GM12878 (cell line): ENCODE data around the gene SLC39A7. TPM values are rescaled to one million over a fixed set of nuclear protein-coding genes. Genes with fewer than 3 reads are reported as not detected.

Experiments
- EGR1 ChIP-seq, 2 experiments: IDR thresholded peaks; 1 replicate in 1 of 2; 2 replicates in 1 of 2; pipeline ENCODE4 v1.6.1; 2011 to 2012; ENCODE audit warnings: low read depth in 2 of 2, low read length in 2 of 2, borderline replicate concordance in 1 of 2, mild to moderate bottlenecking in 1 of 2, moderate library complexity in 1 of 2
- KDM1A ChIP-seq: fragments of 200-600 bp; sonication (generic); IDR thresholded peaks from 2 replicates; pipeline ENCODE4 v1.6.1; 2016; ENCODE audit warnings: borderline replicate concordance
- RUNX3 ChIP-seq: IDR thresholded peaks from 2 replicates; pipeline ENCODE4 v1.6.1; 2012; ENCODE audit warnings: low read length, inconsistent platforms
- SMAD5 ChIP-seq: IDR thresholded peaks from 2 replicates; pipeline ENCODE4 v1.6.1; 2016; ENCODE audit warnings: antibody characterized with exemption, low read depth
- ZSCAN29 ChIP-seq: fragments of 450-650 bp; IDR thresholded peaks from 2 replicates; pipeline ENCODE4 v1.6.1; 2017; ENCODE audit warnings: mild to moderate bottlenecking, moderate library complexity
- polyA plus RNA-seq, 11 experiments: library from polyadenylated mRNA; depleted of rRNA in 4 of 11; unstranded in 6 of 11; stranded (reverse) in 5 of 11; fragments of >200 nt; fragmentation: Nextera tagmentation in 4 of 11; fragmentation: Illumina TruSeq in 1 of 11; extraction: Ambion mirVana in 4 of 11; extraction: Trizol in 1 of 11; gene quantifications; 1 replicate in 1 of 11; 2 replicates in 10 of 11; pipeline versions ENCODE4 v1.2.1 to v1.2.3, GENCODE V29; 2011 to 2016; ENCODE audit warnings: inconsistent platforms in 2 of 11, missing spikeins in 2 of 11, low read depth in 1 of 11
- total RNA-seq, 4 experiments: library from RNA; depleted of rRNA in 3 of 4; stranded (reverse); fragments of >200 nt in 3 of 4; fragmentation: Illumina TruSeq in 1 of 4; extraction: Trizol in 1 of 4; gene quantifications; 2 replicates each; pipeline versions ENCODE4 v1.2.1 to v1.2.3, GENCODE V29; 2013 to 2021
- TF ChIP-seq, protein P1 (sequence below): IDR thresholded peaks from 2 replicates; pipeline ENCODE4 v1.6.1; 2011; ENCODE audit warnings: borderline replicate concordance, low read depth, mild to moderate bottlenecking, moderate library complexity, low read length; ENCODE audit not compliant: insufficient read depth, poor library complexity, severe bottlenecking
- TF ChIP-seq, protein P2 (sequence below): fragments of 450-650 bp; IDR thresholded peaks from 2 replicates; pipeline ENCODE4 v1.6.1; 2018; ENCODE audit warnings: mild to moderate bottlenecking, low read depth, moderate library complexity; ENCODE audit not compliant: partially characterized antibody
- TF ChIP-seq, protein P3 (sequence below): fragments of 450-650 bp; IDR thresholded peaks from 2 replicates; pipeline ENCODE4 v1.6.1; 2016; ENCODE audit warnings: mild to moderate bottlenecking, moderate library complexity, borderline replicate concordance

The SLC39A7 gene
- total and polyA plus RNA-seq, 10 of the 15 experiments (the other 5 are each of a cell fraction or from before 2014, with no cell fraction given) = 7.3 to 63.1 (median 40.6) TPM

DNA sequence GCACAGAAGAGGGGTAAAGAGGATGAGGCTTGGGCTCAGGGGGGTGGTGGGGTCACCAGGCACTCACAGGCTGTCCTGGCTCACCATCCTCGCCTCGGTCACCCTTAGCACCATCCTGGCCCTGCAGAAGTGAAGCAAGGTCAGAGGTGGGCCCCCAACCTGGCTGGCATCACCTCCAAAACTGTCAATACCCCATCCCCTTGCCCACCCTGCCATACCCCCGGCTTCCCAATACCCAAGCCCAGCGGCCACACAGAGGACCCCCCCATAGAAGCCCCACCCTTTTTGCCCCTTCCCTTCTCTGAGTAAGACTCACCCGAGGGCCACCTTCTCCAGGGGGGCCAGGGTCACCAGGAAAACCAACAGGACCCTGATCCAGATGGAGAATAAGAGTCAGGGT is 32.0 kb upstream of the SLC39A7 start (continued):
- TF ChIP-seq, protein P1, sequence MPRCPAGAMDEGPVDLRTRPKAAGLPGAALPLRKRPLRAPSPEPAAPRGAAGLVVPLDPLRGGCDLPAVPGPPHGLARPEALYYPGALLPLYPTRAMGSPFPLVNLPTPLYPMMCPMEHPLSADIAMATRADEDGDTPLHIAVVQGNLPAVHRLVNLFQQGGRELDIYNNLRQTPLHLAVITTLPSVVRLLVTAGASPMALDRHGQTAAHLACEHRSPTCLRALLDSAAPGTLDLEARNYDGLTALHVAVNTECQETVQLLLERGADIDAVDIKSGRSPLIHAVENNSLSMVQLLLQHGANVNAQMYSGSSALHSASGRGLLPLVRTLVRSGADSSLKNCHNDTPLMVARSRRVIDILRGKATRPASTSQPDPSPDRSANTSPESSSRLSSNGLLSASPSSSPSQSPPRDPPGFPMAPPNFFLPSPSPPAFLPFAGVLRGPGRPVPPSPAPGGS = no peak
- TF ChIP-seq KDM1A (no peak), SMAD5 (no peak), ZSCAN29 (no peak), RUNX3 (no peak), EGR1 (IDR thresholded peaks at IDR 0.05; ENCODE audit: borderline replicate concordance in 1 of 2, low read depth in 2 of 2, low read length in 2 of 2) (no peak)
- TF ChIP-seq, protein P2, sequence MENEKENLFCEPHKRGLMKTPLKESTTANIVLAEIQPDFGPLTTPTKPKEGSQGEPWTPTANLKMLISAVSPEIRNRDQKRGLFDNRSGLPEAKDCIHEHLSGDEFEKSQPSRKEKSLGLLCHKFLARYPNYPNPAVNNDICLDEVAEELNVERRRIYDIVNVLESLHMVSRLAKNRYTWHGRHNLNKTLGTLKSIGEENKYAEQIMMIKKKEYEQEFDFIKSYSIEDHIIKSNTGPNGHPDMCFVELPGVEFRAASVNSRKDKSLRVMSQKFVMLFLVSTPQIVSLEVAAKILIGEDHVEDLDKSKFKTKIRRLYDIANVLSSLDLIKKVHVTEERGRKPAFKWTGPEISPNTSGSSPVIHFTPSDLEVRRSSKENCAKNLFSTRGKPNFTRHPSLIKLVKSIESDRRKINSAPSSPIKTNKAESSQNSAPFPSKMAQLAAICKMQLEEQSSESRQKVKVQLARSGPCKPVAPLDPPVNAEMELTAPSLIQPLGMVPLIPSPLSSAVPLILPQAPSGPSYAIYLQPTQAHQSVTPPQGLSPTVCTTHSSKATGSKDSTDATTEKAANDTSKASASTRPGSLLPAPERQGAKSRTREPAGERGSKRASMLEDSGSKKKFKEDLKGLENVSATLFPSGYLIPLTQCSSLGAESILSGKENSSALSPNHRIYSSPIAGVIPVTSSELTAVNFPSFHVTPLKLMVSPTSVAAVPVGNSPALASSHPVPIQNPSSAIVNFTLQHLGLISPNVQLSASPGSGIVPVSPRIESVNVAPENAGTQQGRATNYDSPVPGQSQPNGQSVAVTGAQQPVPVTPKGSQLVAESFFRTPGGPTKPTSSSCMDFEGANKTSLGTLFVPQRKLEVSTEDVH = no peak
- TF ChIP-seq, protein P3, sequence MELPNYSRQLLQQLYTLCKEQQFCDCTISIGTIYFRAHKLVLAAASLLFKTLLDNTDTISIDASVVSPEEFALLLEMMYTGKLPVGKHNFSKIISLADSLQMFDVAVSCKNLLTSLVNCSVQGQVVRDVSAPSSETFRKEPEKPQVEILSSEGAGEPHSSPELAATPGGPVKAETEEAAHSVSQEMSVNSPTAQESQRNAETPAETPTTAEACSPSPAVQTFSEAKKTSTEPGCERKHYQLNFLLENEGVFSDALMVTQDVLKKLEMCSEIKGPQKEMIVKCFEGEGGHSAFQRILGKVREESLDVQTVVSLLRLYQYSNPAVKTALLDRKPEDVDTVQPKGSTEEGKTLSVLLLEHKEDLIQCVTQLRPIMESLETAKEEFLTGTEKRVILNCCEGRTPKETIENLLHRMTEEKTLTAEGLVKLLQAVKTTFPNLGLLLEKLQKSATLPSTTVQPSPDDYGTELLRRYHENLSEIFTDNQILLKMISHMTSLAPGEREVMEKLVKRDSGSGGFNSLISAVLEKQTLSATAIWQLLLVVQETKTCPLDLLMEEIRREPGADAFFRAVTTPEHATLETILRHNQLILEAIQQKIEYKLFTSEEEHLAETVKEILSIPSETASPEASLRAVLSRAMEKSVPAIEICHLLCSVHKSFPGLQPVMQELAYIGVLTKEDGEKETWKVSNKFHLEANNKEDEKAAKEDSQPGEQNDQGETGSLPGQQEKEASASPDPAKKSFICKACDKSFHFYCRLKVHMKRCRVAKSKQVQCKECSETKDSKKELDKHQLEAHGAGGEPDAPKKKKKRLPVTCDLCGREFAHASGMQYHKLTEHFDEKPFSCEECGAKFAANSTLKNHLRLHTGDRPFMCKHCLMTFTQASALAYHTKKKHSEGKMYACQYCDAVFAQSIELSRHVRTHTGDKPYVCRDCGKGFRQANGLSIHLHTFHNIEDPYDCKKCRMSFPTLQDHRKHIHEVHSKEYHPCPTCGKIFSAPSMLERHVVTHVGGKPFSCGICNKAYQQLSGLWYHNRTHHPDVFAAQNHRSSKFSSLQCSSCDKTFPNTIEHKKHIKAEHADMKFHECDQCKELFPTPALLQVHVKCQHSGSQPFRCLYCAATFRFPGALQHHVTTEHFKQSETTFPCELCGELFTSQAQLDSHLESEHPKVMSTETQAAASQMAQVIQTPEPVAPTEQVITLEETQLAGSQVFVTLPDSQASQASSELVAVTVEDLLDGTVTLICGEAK = no peak
